Skeletal muscle satellite cell (primary cell): ENCODE measurements around the gene RNF213.
A peak's percentile ranks its signal among the peaks of the same experiment; 100 is the strongest.

Experiments used
- H3K27me3 ChIP-seq: 2 replicates; pipeline ENCODE4 v1.7.0; 2013; ENCODE audit warnings: low read length; ENCODE audit not compliant: control insufficient read depth, insufficient read depth
- H3K36me3 ChIP-seq: 2 replicates; pipeline ENCODE4 v1.7.0; 2013; ENCODE audit warnings: mild to moderate bottlenecking, control low read depth, low read length; ENCODE audit not compliant: insufficient read depth
- H3K4me1 ChIP-seq: 2 replicates; pipeline ENCODE4 v1.7.0; 2013; ENCODE audit warnings: low read length; ENCODE audit not compliant: control insufficient read depth, insufficient read depth
- H3K4me2 ChIP-seq: 2 replicates; pipeline ENCODE4 v1.7.0; 2013; ENCODE audit warnings: mild to moderate bottlenecking, low read length
- H3K4me3 ChIP-seq: 2 replicates; pipeline ENCODE4 v1.7.0; 2013; ENCODE audit warnings: low read length
- H3K9ac ChIP-seq: 2 replicates; pipeline ENCODE4 v1.7.0; 2013; ENCODE audit warnings: mild to moderate bottlenecking, low read depth, low read length, moderate library complexity
- H3K9me3 ChIP-seq: replicated peaks from 2 replicates; pipeline ENCODE4 v1.7.0; 2013; ENCODE audit warnings: mild to moderate bottlenecking, control low read depth, low read length

RNF213 gene

GRCh38 chr17:80245566-80246265, 14.9 kb upstream of the RNF213 start:
- Histone ChIP-seq H3K27me3 (no peaks in the 10 kb centered on the region), H3K36me3 (peaks cover 20% of the 10 kb centered on the region), H3K4me1 (no peaks in the 10 kb centered on the region), H3K9me3 (no peaks in the 10 kb centered on the region), H3K9ac (no peak overlapping the region), H3K4me2 (no peak overlapping the region), H3K4me3 (no peak overlapping the region)

- no peak overlapping the region for H3K4me2 ChIP-seq
- peaks cover 20% of the 10 kb centered on the region for H3K36me3 ChIP-seq
- no peak overlapping the region for H3K4me3 ChIP-seq
- H3K27me3 ChIP-seq: no peaks in the 10 kb centered on the region
- H3K9me3 ChIP-seq: no peaks in the 10 kb centered on the region
- H3K4me1 ChIP-seq: no peaks in the 10 kb centered on the region
- no peak overlapping the region for H3K9ac ChIP-seq
Measured at GRCh38 chr17:80246266-80246681, 14.4 kb upstream of the RNF213 start.

GRCh38 chr17:80246726-80247125, 13.9 kb upstream of the RNF213 start:
- peaks cover 16% of the 10 kb centered on the region for H3K36me3 ChIP-seq
- no peak overlapping the region for H3K9ac ChIP-seq
- H3K9me3 ChIP-seq: no peaks in the 10 kb centered on the region
- no peaks in the 10 kb centered on the region for H3K27me3 ChIP-seq
- H3K4me3 ChIP-seq: no peak overlapping the region
- H3K4me2 ChIP-seq: no peak overlapping the region
- H3K4me1 ChIP-seq: no peaks in the 10 kb centered on the region

- Histone ChIP-seq H3K9ac (no peak overlapping the region), H3K4me1 (no peaks in the 10 kb centered on the region), H3K4me2 (no peak overlapping the region), H3K9me3 (no peaks in the 10 kb centered on the region), H3K36me3 (peaks cover 15% of the 10 kb centered on the region), H3K4me3 (no peak overlapping the region), H3K27me3 (no peaks in the 10 kb centered on the region)
Measured at GRCh38 chr17:80247561-80247960, 13.1 kb upstream of the RNF213 start.

- Histone ChIP-seq H3K36me3 (peaks cover 15% of the 10 kb centered on the region), H3K9ac (no peak overlapping the region), H3K4me2 (no peak overlapping the region), H3K27me3 (no peaks in the 10 kb centered on the region), H3K4me1 (no peaks in the 10 kb centered on the region), H3K4me3 (no peak overlapping the region), H3K9me3 (no peaks in the 10 kb centered on the region)
Measured at GRCh38 chr17:80248001-80248893, 12.4 kb upstream of the RNF213 start.

- no peak overlapping the region for H3K4me3 ChIP-seq
- no peak overlapping the region for H3K4me2 ChIP-seq
- no peaks in the 10 kb centered on the region for H3K9me3 ChIP-seq
- peaks cover 5% of the 10 kb centered on the region for H3K4me1 ChIP-seq
- no peak overlapping the region for H3K9ac ChIP-seq
- H3K27me3 ChIP-seq: no peaks in the 10 kb centered on the region
- peaks cover 17% of the 10 kb centered on the region for H3K36me3 ChIP-seq
Measured at GRCh38 chr17:80248894-80249710, 11.6 kb upstream of the RNF213 start.

- no peaks in the 10 kb centered on the region for H3K27me3 ChIP-seq
- H3K4me1 ChIP-seq: peaks cover 22% of the 10 kb centered on the region
- no peaks in the 10 kb centered on the region for H3K9me3 ChIP-seq
- no peak overlapping the region for H3K4me2 ChIP-seq
- H3K9ac ChIP-seq: no peak overlapping the region
- no peak overlapping the region for H3K4me3 ChIP-seq
- H3K36me3 ChIP-seq: peaks cover 5% of the 10 kb centered on the region
Measured at GRCh38 chr17:80251966-80252365, 8.7 kb upstream of the RNF213 start.

- H3K9ac ChIP-seq: no peak overlapping the region
- peaks cover 22% of the 10 kb centered on the region for H3K4me1 ChIP-seq
Measured at GRCh38 chr17:80252871-80253270, 7.8 kb upstream of the RNF213 start.

GRCh38 chr17:80253631-80254395, 6.8 kb upstream of the RNF213 start:
- Histone ChIP-seq H3K4me1 (peaks cover 22% of the 10 kb centered on the region), H3K4me2 (no peak overlapping the region), H3K4me3 (no peak overlapping the region), H3K9ac (no peak overlapping the region), H3K36me3 (peaks cover 5% of the 10 kb centered on the region), H3K27me3 (no peaks in the 10 kb centered on the region), H3K9me3 (no peaks in the 10 kb centered on the region)

More at GRCh38 chr17:80252871-80253270, 7.8 kb upstream of the RNF213 start:
- H3K36me3 ChIP-seq: peaks cover 5% of the 10 kb centered on the region
- no peaks in the 10 kb centered on the region for H3K9me3 ChIP-seq
- no peak overlapping the region for H3K4me3 ChIP-seq
- H3K4me2 ChIP-seq: no peak overlapping the region
- H3K27me3 ChIP-seq: no peaks in the 10 kb centered on the region

GRCh38 chr17:80254396-80255251, 6.0 kb upstream of the RNF213 start:
- Histone ChIP-seq H3K9ac (peak overlapping the region; percentile 39), H3K9me3 (no peaks in the 10 kb centered on the region), H3K36me3 (peaks cover 5% of the 10 kb centered on the region), H3K27me3 (no peaks in the 10 kb centered on the region), H3K4me2 (peak overlapping the region; percentile 72), H3K4me3 (peak overlapping the region; percentile 37), H3K4me1 (peaks cover 26% of the 10 kb centered on the region)
